ENCODE results near the gene MYO6.
"Not testable (repeated sequence)": the region's sequence is repeated elsewhere in the genome, so short reads cannot be mapped to it uniquely, and the experiment has no call there.

MYO6 gene

GRCh38 chr6:75893058-75893775 is 144.2 kb downstream of the MYO6 start:
- peak; percentile 57 for DNase-seq (ENCODE audit: low read depth)

DNA sequence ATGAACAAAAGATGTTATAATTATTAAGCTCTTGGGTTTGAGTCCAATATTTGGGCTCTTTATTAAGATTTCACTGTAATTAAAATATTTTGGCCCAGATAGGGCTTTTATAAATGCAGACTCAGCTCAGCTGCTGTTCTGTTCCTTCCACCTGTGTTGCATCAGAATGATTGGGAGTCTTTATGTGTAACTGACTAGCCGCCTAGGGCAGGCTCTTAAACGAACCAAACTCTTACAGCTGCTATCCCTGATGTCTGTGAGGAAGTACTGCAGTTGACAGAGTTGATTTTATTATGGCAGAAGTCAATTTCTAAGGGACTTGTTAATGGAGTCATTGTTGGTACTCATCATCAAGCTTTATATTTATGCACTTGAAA is 144.7 kb downstream of the MYO6 start:
- no peak for DNase-seq (ENCODE audit: low read depth)

GRCh38 chr6:75896526-75896925 is 147.5 kb downstream of the MYO6 start:
- DNase-seq (ENCODE audit: low read depth) = no peak

GRCh38 chr6:75900216-75900615 is 151.2 kb downstream of the MYO6 start:
- DNase-seq (ENCODE audit: low read depth) = not testable (repeated sequence)

- DNase-seq (ENCODE audit: low read depth) = not testable (repeated sequence)
Measured at GRCh38 chr6:75905129-75905528, 156.1 kb downstream of the MYO6 start.

DNA sequence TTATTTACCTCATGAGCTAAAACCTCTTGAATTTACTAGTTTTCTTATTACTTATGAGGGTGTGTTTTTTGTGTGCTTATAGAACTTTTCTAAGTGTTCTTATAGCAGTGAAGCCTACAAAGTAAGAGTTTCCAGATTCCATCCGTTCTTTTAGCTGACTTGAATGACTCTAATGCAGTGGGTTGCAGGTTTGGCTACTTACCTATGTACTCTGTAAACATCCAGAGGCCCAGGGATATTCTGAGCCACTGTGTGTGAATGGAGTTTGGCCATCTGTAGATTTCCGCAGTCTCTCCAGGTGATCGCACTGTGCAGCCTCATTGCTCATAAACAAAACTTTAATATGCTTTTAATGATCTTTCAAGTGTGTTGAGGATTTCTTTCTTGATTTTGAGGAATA is 157.8 kb downstream of the MYO6 start:
- DNase-seq (ENCODE audit: low read depth) = no peak

DNA sequence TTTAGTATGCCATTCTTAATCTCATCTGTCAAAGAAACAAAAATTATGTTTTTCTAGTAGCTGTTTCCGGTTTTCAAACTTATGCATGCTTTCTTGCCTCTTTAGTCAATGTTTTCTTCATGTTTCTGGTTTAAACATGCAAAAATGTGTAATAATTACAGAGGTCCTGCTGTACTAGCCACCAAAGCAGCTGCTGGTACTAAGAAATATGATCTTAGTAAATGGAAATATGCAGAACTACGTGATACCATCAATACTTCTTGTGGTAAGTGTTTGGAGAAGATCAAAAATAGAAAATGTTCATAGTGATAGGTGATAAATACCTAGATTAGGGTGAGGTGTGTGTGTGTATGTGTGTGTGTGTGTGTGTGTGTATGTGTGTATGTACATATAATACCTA is 158.4 kb downstream of the MYO6 start:
- DNase-seq (ENCODE audit: low read depth) = no peak

DNA sequence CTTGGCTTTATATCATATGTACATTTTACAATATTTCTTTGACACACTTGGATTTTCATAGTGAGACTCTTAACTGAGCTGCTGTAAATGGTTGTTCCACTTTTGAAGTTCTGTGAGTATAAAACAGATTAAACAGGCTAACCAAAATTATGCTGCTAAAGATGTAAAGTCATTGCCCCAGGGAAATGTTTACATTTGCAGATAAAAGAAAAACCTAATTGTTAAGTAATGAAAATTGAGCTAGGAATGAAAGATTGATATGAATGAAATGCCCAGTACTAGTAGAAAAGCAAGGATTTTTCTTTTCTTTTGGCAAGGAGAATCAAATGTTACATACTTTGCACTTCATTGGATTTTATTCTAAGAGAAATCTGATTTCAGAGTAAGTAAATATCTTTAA is 164.0 kb downstream of the MYO6 start:
- no peak for DNase-seq (ENCODE audit: low read depth)

GRCh38 chr6:75922226-75922625 is 173.2 kb downstream of the MYO6 start:
- DNase-seq (ENCODE audit: low read depth) = no peak

- DNase-seq (ENCODE audit: low read depth) = no peak
Measured at GRCh38 chr6:75926293-75927168, 177.5 kb downstream of the MYO6 start.

DNA sequence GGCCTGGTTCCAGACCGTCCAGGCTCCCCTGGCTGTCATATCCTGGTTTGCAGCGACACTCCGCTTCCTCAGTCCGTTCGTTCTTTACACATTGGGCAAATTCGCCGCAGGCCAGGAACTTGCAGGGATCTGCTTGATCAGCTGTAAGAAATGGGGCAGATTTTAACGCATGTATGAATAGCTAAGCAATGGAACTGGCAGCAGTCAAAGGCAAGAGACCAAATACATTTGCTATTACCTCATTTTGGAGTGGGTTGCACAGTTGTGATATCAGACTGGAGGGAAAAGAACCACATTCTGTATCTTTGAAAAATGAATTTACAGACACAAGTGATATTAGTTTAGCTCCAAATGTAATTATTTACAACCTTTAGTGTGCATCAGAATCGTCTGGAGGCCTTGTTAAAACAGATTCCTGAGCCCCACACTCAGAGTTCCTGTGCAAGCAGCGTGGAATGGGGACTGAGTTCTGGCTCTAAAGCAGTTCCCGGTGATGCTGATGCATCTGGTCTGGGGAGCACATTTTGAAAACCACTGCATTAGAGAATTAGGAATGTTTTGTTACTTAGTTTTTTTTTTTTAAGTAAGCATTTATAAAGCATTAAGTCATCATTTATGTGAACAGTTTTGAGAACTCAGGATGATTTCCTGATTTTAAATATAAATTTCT is 182.1 kb downstream of the MYO6 start:
- no peak for DNase-seq (ENCODE audit: low read depth)

- DNase-seq (ENCODE audit: low read depth) = no peak
Measured at GRCh38 chr6:75932067-75932466, 183.0 kb downstream of the MYO6 start.

- DNase-seq (ENCODE audit: low read depth) = no peak
Measured at GRCh38 chr6:75933387-75933975, 184.4 kb downstream of the MYO6 start.

- peak; percentile 63 for DNase-seq (ENCODE audit: low read depth)
Measured at GRCh38 chr6:75934643-75935472, 185.8 kb downstream of the MYO6 start.

- DNase-seq (ENCODE audit: low read depth) = no peak
Measured at GRCh38 chr6:75935473-75935793, 186.4 kb downstream of the MYO6 start.

DNA sequence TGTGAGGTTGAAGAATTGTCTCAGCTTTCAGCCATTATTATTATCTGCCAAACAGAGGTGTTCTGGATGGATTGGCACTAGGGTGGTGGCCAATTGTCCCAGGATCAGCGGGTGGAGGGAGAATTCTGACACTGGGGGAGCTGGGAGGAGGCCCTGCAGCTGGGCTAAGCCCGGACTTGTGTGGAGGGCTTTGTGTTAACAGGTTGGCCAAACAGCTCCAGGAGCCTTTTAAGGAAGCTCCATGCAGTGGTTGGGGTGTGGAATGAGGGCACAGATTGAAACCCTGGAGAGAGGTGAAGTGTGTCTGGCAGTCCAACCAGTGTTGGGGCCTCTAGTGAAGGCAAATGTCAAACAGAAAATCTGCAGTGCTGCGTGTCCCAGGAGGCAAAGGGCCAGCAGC is 187.6 kb downstream of the MYO6 start:
- no peak for DNase-seq (ENCODE audit: low read depth)

GRCh38 chr6:75937846-75938245 is 188.8 kb downstream of the MYO6 start:
- DNase-seq (ENCODE audit: low read depth) = no peak

DNA sequence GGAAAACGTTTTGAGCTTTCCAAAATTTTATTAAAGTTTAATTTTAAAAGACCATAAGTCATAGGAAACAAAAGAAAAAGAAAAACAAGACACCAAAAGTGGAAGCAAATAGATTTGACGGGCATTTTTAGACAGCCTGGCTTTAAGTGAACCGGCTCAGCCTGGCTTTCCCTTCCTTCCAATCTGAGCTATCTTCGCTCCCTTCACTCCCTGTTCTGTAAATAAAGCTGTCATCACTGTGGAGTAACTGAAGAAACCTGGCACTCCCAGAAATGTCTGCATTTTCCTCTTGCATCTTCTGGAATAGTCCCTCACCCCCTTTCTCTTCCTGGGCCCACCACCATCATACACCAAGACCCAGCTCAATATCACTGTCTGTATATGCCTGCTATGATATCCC is 191.5 kb downstream of the MYO6 start:
- no peak for DNase-seq (ENCODE audit: low read depth)

DNA sequence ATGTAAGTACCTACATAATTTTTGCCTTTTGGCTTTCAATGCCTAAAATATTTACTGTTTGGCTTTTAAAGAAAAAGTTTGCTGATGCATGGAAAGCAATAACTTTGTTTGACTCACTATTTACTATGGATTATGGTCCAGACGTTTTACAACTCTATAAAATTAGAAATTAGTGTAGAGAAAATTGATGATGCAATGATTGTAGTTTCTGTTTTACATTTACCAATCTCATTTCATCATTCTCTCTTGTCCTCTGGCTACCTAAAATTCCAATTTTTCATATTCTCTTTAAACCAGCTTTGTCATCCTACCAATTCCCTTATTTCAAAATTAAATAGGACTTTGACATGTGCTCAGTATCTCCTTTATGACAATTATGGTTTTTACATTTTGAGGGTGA is 192.5 kb downstream of the MYO6 start:
- no peak for DNase-seq (ENCODE audit: low read depth)

DNA sequence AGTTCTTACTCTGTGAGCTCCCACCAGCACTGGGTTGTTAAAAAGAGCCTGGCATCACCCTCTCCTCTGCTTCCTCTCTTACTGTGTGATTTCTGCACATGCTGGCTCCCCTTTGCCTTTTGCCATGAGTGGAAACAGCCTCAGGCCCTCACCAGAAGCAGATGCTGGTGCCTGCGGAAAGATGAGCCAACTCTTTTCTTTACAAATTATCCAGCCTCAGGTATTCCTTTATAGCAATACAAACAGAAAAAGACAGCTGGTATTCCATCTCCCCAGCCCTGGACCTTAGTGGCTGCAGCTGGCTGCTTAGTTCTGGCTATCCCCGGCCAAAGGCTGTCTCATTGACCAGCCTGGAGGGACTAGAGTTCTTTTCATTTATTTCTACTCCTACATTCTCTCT is 194.3 kb downstream of the MYO6 start:
- DNase-seq (ENCODE audit: low read depth) = no peak

GRCh38 chr6:75946146-75946831 is 197.2 kb downstream of the MYO6 start:
- DNase-seq (ENCODE audit: low read depth) = no peak
